Activated naive CD4-positive, alpha-beta T cell treated with anti-CD3 and anti-CD28 coated beads, Interleukin-2, amount 50 U/mL, for 24 hours (primary cell): ENCODE data around the gene NBL1.

ENCODE experiments used
- H3K27ac Mint-ChIP-seq: one replicate; pipeline ENCODE4 v1.8.0; 2021; ENCODE audit warnings: mild to moderate bottlenecking, mixed read lengths
- H3K27me3 Mint-ChIP-seq: one replicate; pipeline ENCODE4 v1.8.0; 2021; ENCODE audit warnings: mixed read lengths
- H3K36me3 Mint-ChIP-seq: one replicate; pipeline ENCODE4 v1.8.0; 2021; ENCODE audit warnings: mixed read lengths
- H3K4me1 Mint-ChIP-seq: one replicate; pipeline ENCODE4 v1.8.0; 2021; ENCODE audit warnings: mixed read lengths
- H3K4me3 Mint-ChIP-seq: one replicate; pipeline ENCODE4 v1.8.0; 2021; ENCODE audit warnings: mild to moderate bottlenecking, mixed read lengths
- H3K9me3 Mint-ChIP-seq: one replicate; pipeline ENCODE4 v1.8.0; 2021; ENCODE audit warnings: mixed read lengths

The NBL1 gene, protein sequence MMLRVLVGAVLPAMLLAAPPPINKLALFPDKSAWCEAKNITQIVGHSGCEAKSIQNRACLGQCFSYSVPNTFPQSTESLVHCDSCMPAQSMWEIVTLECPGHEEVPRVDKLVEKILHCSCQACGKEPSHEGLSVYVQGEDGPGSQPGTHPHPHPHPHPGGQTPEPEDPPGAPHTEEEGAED

DNA sequence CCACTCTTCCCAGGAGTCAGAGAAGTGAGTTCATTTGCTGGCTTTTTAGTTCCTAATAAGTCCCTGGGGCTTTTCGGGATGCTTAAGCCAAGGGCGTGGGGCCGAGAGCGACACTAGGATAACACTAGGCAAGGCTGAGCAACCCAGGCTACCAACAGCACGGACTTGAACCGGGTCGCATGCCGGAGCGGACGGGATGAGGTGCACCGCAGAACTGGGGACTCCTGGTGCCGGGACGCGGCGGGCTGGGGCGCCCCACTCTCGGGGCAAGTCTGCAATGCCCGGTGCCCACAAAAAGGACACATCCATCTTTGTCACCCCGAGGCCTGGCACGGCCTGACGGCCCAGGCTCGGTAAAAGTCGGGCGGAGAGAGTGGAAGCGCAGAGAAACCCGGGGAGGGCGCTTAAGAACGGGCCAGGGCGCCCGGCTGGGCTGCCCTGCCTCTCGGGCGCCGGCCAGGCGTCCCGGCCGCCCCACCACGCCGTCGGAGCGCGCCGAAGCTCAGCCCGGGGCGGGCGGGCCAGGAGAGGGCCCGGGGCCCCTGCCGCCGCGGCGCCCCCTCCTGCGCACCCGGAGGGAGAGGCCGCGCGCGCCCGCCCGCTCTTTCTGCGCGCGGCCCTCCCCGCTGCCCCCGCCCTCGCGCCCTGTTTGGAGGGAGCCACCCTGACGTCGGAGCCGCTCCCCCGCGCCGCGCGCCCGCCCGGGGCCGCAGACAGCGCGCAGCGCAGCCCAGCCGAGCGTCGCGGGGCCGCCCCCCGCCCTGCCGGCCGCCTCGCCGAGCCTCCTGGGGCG is at the start of gene NBL1:
Gene NBL1, plus strand, starts transcription at position 710 of the 793 bp plus-strand sequence. CDS start 10,720 bp downstream, outside the sequence.
- Mint-ChIP-seq H3K9me3 (no peaks in the 10 kb centered on the region), H3K4me1 (peaks cover 26% of the 10 kb centered on the region), H3K27ac (peak within 1 kb of the TSS; percentile 88), H3K27me3 (no peaks in the 10 kb centered on the region), H3K4me3 (peak within 1 kb of the TSS; percentile 98), H3K36me3 (no peaks in the 10 kb centered on the region)

DNA sequence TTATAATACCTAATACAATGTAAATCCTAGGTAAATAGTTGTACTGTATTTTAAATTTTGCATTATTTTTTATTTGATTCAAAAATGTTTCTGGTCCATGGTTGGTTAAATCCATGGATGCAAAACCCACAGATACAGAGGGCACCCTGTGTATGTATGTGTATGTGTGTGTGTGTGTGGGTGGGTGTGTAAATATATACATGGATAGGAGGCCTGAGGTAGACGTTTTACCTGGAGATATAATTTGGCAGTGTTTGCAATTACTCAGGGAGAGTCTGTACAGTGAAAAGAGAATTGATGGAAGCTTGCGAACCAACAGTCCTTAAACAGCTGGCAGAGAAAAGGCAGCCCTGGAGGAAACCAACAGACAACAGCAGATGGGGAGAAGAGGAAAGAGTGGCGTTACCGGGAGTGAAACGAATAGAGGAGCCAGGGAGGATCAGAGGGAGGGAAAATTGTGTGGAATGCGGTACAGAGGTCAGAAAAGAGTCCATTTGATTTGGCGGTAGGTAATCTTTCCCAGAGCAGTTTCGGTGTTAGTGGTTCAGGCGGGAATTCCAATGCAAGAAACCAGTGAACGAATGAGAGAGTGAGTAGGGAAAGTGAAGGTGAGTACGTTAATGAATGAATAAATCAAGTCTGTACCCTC is 47.9 kb upstream of the NBL1 start:
- Mint-ChIP-seq H3K27me3 (no peaks in the 10 kb centered on the region), H3K4me3 (peak overlapping the region; percentile 97), H3K27ac (peak overlapping the region; percentile 100), H3K4me1 (peaks cover 44% of the 10 kb centered on the region), H3K9me3 (no peaks in the 10 kb centered on the region), H3K36me3 (peaks cover 22% of the 10 kb centered on the region)

DNA sequence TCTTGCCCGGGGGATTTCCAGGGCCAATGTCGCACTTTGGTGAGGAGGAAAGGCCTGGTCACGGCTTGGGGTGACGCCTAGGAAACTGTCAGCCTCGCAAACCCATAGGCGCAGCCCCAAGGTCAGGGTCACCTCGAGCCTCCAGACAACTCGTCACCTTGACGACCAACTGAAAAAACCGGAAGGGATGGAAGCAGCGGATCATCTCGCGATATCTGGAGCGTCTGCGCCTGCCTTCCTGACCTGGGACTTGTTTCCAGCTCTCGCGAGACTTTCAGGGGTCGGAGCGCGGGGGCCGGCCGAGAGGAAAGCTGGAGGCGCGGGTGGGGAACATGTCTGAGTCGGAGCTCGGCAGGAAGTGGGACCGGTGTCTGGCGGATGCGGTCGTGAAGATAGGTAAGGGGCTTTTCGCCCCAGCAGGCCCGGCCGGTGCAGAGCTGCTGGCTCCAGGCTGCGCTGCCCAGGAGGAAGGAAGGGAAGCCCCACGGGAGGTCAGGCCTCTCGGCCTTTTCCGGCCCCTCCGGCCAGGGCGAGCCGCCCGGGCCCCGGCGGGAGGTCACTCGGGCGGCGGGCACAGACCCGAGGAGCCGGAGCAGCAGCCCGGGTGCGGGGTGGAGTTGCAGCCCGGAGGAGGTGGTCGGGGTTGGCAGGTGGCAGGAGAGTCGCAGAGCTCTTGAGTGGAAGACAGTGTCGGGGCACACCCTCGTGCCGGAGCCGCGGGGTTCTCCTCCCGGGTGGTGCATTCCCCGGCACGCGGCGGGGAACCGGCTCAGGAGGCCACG is 47.2 kb upstream of the NBL1 start:
- Mint-ChIP-seq H3K4me3 (peak overlapping the region; percentile 97), H3K36me3 (peaks cover 25% of the 10 kb centered on the region)

DNA sequence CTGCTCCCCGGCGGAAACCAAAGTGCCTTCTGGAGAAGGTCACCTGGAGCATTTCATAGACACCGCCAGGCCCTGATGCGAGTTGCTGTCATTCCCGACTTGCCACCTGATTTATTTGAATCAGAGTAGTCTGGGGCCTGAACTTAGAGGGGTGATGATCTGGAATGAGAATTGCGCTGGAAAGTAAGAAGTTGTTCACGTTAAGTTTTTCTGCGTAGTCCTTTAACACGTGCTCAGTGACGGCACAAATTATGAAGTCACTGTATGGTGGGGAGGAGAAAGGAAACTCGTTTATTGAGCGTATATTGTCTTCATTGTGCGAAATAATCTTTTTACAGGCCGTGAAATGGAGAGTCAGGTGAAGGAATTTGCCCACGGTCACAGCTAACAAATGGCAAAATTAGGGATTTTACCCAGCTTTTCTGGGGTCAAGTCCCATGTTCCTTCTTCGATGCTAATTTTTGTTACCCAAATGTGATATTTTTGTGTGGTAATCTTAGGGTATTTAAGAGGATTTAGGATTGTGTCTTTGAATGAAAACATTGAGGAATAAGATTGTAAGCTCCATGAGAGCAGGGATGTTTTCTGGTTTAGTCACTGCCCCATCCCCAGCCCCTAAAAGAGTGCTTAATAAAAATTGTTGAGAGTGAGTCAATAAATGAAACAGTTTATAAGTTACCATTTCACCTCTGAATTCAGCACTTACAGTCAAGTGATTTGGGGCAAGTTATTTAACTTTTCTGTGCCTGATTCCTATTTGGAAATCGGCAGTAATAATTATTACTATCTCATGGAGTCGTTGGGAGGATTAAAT is 46.4 kb upstream of the NBL1 start:
- Mint-ChIP-seq H3K9me3 (no peaks in the 10 kb centered on the region), H3K4me3 (peak overlapping the region; percentile 97), H3K27me3 (no peaks in the 10 kb centered on the region), H3K4me1 (peaks cover 59% of the 10 kb centered on the region), H3K27ac (peak overlapping the region; percentile 100), H3K36me3 (peaks cover 29% of the 10 kb centered on the region)

More for the DNA sequence above, 47.2 kb upstream of the NBL1 start:
- Mint-ChIP-seq H3K9me3 (no peaks in the 10 kb centered on the region), H3K27me3 (no peaks in the 10 kb centered on the region), H3K4me1 (peaks cover 51% of the 10 kb centered on the region), H3K27ac (peak overlapping the region; percentile 100)

DNA sequence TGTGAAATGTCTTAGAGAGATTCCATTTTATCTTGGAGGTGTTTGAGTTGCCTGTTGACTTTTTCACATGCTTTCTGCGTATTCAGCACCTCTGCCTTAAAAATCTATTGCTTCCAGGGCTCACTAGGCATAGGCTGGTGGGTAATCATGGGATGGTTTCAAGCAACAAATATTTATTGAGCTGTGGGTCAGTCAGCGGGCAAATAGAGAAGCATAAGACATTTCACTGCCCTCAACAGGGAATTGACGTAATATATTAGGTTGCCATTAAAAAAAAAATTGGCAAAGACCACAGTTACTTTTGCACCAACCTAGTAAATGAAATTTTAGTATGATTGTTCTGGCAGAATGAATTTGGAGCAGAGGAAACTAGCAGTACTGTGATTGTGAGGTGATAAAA is 44.3 kb upstream of the NBL1 start:
- H3K4me3 Mint-ChIP-seq, result peak overlapping the region; percentile 80

DNA sequence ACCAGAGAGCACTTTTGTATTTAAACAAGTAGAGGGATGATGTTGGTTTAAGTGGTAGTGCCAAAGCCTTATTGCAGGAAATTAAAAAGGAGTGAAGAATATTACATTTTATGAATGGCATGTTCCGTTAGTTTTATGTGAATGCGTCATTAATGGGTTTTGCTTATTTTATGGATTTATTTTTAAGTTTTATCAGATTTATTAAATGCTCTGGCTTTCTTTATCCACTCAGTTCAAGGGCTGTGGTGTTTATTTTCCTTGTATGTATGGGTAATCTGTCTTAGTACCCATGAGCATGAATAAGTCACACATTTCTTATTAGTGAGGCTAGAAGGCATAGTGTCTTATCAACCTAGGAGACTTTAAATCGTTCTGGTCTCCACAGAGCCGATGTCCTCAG is 41.6 kb upstream of the NBL1 start:
- no peaks in the 10 kb centered on the region for H3K27me3 Mint-ChIP-seq
- H3K36me3 Mint-ChIP-seq, result peaks cover 29% of the 10 kb centered on the region
- no peaks in the 10 kb centered on the region for H3K9me3 Mint-ChIP-seq
- peaks cover 95% of the 10 kb centered on the region for H3K4me1 Mint-ChIP-seq
- H3K4me3 Mint-ChIP-seq, result no peak overlapping the region
- peak overlapping the region; percentile 56 for H3K27ac Mint-ChIP-seq

More for the DNA sequence above, 44.3 kb upstream of the NBL1 start:
- H3K27me3 Mint-ChIP-seq, result no peaks in the 10 kb centered on the region
- H3K9me3 Mint-ChIP-seq, result no peaks in the 10 kb centered on the region
- peaks cover 32% of the 10 kb centered on the region for H3K36me3 Mint-ChIP-seq
- peak overlapping the region; percentile 93 for H3K27ac Mint-ChIP-seq
- peaks cover 79% of the 10 kb centered on the region for H3K4me1 Mint-ChIP-seq

DNA sequence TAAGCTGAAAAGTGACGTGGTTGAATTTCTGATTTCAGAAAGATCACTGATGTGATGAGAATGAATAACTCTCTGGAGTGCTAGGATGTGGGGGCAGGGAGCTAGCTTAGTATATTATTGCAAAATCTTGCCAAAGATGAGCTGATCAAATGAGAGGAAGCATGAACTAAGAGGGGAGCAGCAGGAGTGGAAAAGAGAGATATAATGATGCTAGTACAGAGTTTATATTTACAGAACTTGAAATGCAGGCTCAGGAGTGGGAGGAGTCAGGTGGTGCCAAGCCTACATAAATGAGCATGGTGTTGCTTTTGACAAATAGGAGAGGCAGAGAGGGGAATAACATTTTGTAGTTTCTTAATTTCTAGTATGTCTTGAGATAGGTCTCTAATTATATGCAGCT is 38.1 kb upstream of the NBL1 start:
- Mint-ChIP-seq H3K4me1 (peaks cover 80% of the 10 kb centered on the region), H3K36me3 (peaks cover 14% of the 10 kb centered on the region), H3K27me3 (no peaks in the 10 kb centered on the region), H3K27ac (peak overlapping the region; percentile 87), H3K9me3 (no peaks in the 10 kb centered on the region), H3K4me3 (peak overlapping the region; percentile 49)

DNA sequence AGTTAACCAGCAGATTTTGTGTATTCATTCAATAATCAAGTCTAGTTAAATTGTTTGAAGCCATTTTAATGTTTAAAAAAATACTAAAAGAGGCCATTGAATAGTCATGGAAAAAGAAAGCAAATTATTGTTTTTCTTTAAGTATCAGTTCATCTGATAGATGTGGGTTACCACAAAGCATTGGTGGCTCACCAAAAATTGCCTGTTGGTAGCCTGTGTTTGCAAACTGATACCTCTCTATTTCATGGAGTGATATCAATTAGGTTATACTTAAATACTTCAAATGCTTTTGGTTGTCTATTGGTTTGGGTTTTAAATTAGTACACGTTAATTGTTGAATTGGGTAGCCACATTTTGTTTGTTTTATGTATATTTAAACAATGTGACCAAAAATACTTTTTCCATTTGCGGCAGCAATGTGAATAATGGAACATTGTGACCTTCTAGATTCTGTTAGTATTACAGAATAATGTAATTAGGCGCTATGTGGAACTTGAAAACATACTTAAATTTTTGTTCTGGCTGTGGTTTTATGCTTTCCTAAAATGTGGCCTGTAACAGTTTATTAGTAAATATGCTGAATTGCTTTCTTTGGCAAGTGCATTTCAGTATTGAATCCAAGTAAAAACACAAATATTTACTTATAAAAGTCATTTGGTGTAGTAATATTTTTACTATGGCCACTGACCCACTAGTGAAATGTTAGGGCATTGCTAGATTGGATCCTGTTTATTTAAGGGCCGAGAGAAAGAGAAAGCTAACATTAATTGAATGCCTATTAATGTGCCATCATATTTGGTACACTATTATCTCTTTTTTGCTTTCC is 37.1 kb upstream of the NBL1 start:
- Mint-ChIP-seq H3K4me3 (peak overlapping the region; percentile 36), H3K27ac (peak overlapping the region; percentile 87), H3K36me3 (peaks cover 10% of the 10 kb centered on the region), H3K4me1 (peaks cover 70% of the 10 kb centered on the region), H3K9me3 (no peaks in the 10 kb centered on the region), H3K27me3 (no peaks in the 10 kb centered on the region)

DNA sequence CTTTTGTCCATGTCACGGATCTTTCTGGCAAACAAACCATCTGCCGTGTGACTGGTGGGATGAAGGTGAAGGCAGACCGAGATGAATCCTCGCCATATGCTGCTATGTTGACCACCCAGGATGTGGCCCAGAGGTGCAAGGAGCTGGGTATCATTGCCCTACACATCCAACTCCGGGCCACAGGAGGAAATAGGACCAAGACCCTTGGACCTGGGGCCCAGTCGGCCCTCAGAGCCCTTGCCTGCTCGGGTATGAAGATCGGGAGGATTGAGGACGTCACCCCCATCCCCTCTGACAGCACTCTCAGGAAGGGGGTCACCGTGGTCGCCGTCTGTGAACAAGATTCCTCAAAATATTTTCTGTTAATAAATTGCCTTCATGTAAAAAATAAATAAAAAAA is 35.9 kb upstream of the NBL1 start:
- no peaks in the 10 kb centered on the region for H3K9me3 Mint-ChIP-seq
- no peaks in the 10 kb centered on the region for H3K27me3 Mint-ChIP-seq
- H3K4me1 Mint-ChIP-seq, result peaks cover 65% of the 10 kb centered on the region
- H3K4me3 Mint-ChIP-seq, result no peak overlapping the region
- peaks cover 7% of the 10 kb centered on the region for H3K36me3 Mint-ChIP-seq
- H3K27ac Mint-ChIP-seq, result peak overlapping the region; percentile 68

DNA sequence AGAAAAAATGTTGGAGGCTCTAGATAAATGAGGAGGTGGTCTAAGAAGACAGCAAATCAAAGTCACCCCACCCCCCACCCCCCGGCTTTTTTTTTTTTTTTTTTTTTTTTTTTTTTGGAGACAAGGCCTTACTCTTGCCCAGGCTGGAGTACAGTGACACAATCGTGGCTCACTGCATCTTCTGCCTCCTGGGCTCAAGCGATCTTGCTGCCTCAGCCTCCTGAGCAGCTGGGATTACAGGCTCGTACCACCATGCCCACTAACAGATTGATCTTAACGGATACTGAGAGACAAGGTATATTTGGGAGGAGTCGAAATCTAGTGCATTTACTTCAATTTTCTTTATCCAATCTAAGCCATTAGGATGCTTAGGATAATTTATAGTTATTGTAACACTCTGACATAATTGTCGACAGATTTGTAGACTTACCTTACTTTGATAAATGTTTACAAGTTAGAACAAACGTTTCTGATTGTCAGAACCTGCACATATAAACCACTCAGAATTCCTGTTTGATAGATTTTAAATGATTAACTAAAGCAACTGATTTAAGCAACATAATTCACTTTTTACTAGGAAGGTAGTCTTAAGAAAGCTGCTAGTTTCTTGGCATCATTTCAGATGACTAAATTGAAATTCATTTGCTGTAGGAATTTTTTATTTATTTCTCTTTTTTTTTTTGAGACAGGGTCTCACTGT is 33.7 kb upstream of the NBL1 start:
- Mint-ChIP-seq H3K27me3 (no peaks in the 10 kb centered on the region), H3K36me3 (peaks cover 9% of the 10 kb centered on the region), H3K4me1 (peaks cover 59% of the 10 kb centered on the region), H3K4me3 (no peak overlapping the region), H3K9me3 (no peaks in the 10 kb centered on the region), H3K27ac (peak overlapping the region; percentile 59)

DNA sequence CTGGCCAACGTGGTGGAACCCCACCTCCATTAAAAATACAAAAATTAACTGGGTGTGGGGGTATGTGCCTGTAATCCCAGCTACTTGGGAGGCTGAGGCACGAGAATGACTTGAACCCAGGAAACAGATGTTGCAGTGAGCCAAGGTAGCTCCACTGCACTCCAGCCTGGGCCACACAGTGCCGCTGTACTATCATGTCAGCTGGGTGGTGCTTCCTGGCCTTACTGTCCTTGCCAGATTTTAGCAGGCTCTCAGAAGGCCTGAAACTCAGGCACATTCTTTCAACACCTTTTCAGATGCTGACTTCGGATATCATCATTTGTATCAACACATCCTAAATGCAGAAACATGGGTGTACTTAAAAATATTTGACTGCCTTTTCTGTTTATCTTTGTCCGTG is 31.6 kb upstream of the NBL1 start:
- Mint-ChIP-seq H3K4me3 (no peak overlapping the region), H3K36me3 (peaks cover 9% of the 10 kb centered on the region), H3K4me1 (peaks cover 51% of the 10 kb centered on the region), H3K9me3 (no peaks in the 10 kb centered on the region), H3K27me3 (no peaks in the 10 kb centered on the region), H3K27ac (no peak overlapping the region)

DNA sequence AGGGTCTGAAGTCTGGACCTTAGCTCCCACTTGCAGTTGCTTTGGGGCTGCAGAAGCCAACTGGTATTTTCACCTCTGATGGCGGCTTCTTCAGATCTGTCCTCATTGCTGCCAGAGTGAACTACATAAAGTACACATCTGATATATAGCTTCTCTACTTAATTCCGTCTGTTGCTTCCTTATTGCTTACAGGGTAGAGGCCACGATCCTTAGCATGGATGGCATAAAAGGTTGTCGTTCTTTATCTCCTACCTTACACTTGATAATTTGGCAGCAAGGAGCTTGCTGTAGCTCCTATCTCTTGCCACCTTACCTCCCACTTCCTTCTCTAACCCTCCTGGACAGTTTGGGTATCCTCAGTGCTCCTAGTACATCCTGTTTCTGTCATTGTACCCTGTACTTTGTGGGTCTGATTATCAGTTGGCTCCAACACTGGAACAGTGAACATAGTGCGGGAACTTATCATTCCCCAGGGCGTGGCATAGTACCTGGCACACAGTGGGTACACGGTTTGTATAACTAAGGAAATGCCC is 30.9 kb upstream of the NBL1 start:
- peaks cover 44% of the 10 kb centered on the region for H3K4me1 Mint-ChIP-seq
- H3K4me3 Mint-ChIP-seq, result no peak overlapping the region

DNA sequence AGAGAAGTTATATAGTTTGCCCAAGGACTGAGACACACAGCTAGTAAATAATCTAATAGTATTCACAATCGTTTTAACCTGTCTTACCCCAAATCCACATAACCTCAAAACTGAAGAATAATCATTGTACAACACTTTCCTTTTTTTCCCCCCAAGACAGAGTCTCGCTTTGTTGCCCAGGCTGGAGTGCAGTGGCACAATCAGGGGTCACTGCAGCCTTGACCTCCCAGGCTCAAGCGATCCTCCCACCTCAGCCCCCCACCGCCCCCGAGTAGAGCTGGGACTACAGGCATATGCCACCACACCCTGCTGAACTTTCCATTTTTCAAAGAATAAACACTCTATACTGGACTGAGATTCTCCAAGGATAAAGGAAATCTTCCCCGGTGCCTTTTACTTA is 28.7 kb upstream of the NBL1 start:
- peak overlapping the region; percentile 19 for H3K27ac Mint-ChIP-seq
- peaks cover 51% of the 10 kb centered on the region for H3K4me1 Mint-ChIP-seq
- peaks cover 5% of the 10 kb centered on the region for H3K36me3 Mint-ChIP-seq
- H3K27me3 Mint-ChIP-seq, result no peaks in the 10 kb centered on the region
- no peak overlapping the region for H3K4me3 Mint-ChIP-seq
- H3K9me3 Mint-ChIP-seq, result no peaks in the 10 kb centered on the region

More for the DNA sequence above, 30.9 kb upstream of the NBL1 start:
- H3K9me3 Mint-ChIP-seq, result no peaks in the 10 kb centered on the region
- H3K36me3 Mint-ChIP-seq, result peaks cover 5% of the 10 kb centered on the region
- no peak overlapping the region for H3K27ac Mint-ChIP-seq
- H3K27me3 Mint-ChIP-seq, result no peaks in the 10 kb centered on the region
